ENCODE results near the gene CAPN1. TPM values are rescaled to one million over a fixed set of nuclear protein-coding genes. Genes with fewer than 3 reads are reported as not detected.

Gene CAPN1
- total RNA-seq, 1 experiment from 2014 or later = 175 TPM

GRCh38 chr11:65133724-65134123 is 48.0 kb upstream of the CAPN1 start:
- H3K4me1 ChIP-seq (ENCODE audit: insufficient read depth, low read length) = no peaks in the 10 kb centered on the region
- no peak overlapping the region for H3K4ac ChIP-seq (ENCODE audit: low read depth, low read length)
- H3K56ac ChIP-seq (ENCODE audit: insufficient read length, low read depth, low read length) = no peak overlapping the region
- Mint-ChIP-seq H3K27me3 (ENCODE audit: low read depth) (no peaks in the 10 kb centered on the region), H3K27ac (peak overlapping the region; percentile 100; a peak in 6 of 7 replicates), H3K36me3 (ENCODE audit: insufficient read depth in 1 of 3, low read depth in 3 of 3) (peaks cover 5 to 31% (median 26%) of the 10 kb centered on the region in 3 experiments; a peak in 6 of 7 replicates), H3K9me3 (no peaks in the 10 kb centered on the region; a peak in 1 of 5 replicates), H3K4me3 (peak overlapping the region; percentile 93 to 95), H3K4me1 (peaks cover 19 to 23% of the 10 kb centered on the region in 2 experiments)
- no CpG with 5 or more reads among the region's 20 CpGs for WGBS (ENCODE audit: extremely low coverage, insufficient read length, low lambda C conversion rate)
- no peaks in the 10 kb centered on the region for H3K9me3 ChIP-seq (ENCODE audit: control insufficient read depth, low read depth, low read length)
- no peak overlapping the region for H2BK15ac ChIP-seq (ENCODE audit: low read depth, low read length)
- H3K23ac ChIP-seq (ENCODE audit: insufficient read length, low read depth, low read length) = no peak overlapping the region
- H4K8ac ChIP-seq (replicated peaks; ENCODE audit: insufficient read length, low read depth, low read length) = no peak overlapping the region
- peak overlapping the region; percentile 96 for H3K9ac ChIP-seq (ENCODE audit: extremely low read depth, insufficient read length, low read length)
- H2BK120ac ChIP-seq (ENCODE audit: low read depth, low read length, poor library complexity, severe bottlenecking) = no peak overlapping the region
- no peaks in the 10 kb centered on the region for H4K20me1 ChIP-seq (ENCODE audit: control insufficient read depth, insufficient read depth, insufficient read length)
- H2BK20ac ChIP-seq (ENCODE audit: low read depth, low read length, poor library complexity, severe bottlenecking) = no peak overlapping the region
- H3K27ac ChIP-seq (ENCODE audit: insufficient read length, low read depth, low read length) = no peak overlapping the region
- no peak for DNase-seq
- no peak overlapping the region for H2AK5ac ChIP-seq (ENCODE audit: insufficient read length, low read length)
- TF ChIP-seq, protein P1, sequence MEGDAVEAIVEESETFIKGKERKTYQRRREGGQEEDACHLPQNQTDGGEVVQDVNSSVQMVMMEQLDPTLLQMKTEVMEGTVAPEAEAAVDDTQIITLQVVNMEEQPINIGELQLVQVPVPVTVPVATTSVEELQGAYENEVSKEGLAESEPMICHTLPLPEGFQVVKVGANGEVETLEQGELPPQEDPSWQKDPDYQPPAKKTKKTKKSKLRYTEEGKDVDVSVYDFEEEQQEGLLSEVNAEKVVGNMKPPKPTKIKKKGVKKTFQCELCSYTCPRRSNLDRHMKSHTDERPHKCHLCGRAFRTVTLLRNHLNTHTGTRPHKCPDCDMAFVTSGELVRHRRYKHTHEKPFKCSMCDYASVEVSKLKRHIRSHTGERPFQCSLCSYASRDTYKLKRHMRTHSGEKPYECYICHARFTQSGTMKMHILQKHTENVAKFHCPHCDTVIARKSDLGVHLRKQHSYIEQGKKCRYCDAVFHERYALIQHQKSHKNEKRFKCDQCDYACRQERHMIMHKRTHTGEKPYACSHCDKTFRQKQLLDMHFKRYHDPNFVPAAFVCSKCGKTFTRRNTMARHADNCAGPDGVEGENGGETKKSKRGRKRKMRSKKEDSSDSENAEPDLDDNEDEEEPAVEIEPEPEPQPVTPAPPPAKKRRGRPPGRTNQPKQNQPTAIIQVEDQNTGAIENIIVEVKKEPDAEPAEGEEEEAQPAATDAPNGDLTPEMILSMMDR (conservative IDR thresholded peaks at IDR 0.05) = no peak
- H3K23me2 ChIP-seq (ENCODE audit: insufficient read length, low read depth, low read length, poor library complexity, severe bottlenecking) = peaks cover 14% of the 10 kb centered on the region
- H3K18ac ChIP-seq (ENCODE audit: insufficient read length, low read depth, low read length) = no peak overlapping the region
- no peak overlapping the region for H2BK5ac ChIP-seq (ENCODE audit: insufficient read length, low read length)
- H4K91ac ChIP-seq (ENCODE audit: insufficient read length, low read depth, low read length) = no peak overlapping the region
- H3K27me3 ChIP-seq (ENCODE audit: insufficient read depth, low read length) = no peaks in the 10 kb centered on the region
- H2AFZ ChIP-seq (ENCODE audit: low read length) = no peak overlapping the region
- no peaks in the 10 kb centered on the region for H3K79me1 ChIP-seq (ENCODE audit: insufficient read depth, low read depth, low read length, poor library complexity, severe bottlenecking)
- no peak overlapping the region for H3K14ac ChIP-seq (ENCODE audit: insufficient read depth, low read length)
- no peak overlapping the region for H3T11ph ChIP-seq (ENCODE audit: low read length)
- H2BK12ac ChIP-seq (ENCODE audit: insufficient read length, low read depth, low read length) = no peak overlapping the region
- H3K79me2 ChIP-seq (ENCODE audit: insufficient read depth, low read length) = no peaks in the 10 kb centered on the region
- H4K5ac ChIP-seq (ENCODE audit: insufficient read length, low read depth, low read length) = no peak overlapping the region
- peak overlapping the region; percentile 58 for H3K4me2 ChIP-seq (ENCODE audit: insufficient read depth, insufficient read length, low read length)

All from H9 (cell line).